D721Med (cell line): ENCODE results near the gene ZNF619.
"Not testable (repeated sequence)": the region's sequence is repeated elsewhere in the genome, so short reads cannot be mapped to it uniquely, and the experiment has no call there.

Experiments
- DNase-seq: peaks from one replicate; pipeline ENCODE4 v3.0.0; 2011; ENCODE audit warnings: low spot score; ENCODE audit not compliant: insufficient read length
- FAIRE-seq: peaks from 2 replicates; lab custom pipeline; 2011; peaks lifted over from hg19 to GRCh38; lab: Jason Lieb, UNC
- CTCF ChIP-seq: IDR thresholded peaks from 2 replicates; pipeline ENCODE4 v1.5.1; 2012; ENCODE audit warnings: mild to moderate bottlenecking, control low read depth; ENCODE audit not compliant: insufficient read depth; ENCODE audit errors: missing control alignments

The ZNF619 gene

GRCh38 chr3:40456940-40457823, 19.7 kb upstream of the ZNF619 start, which contains the start of gene RPL14:
Gene RPL14, plus strand, starts transcription at chr3:40457339. Its CDS starts 133 bp downstream, at chr3:40457472.
- no peak for FAIRE-seq
- TF ChIP-seq CTCF: no peak
- peak; percentile 92 for DNase-seq

GRCh38 chr3:40458473-40458872, 18.4 kb upstream of the ZNF619 start:
- FAIRE-seq (no peak), DNase-seq (no peak)
- TF ChIP-seq CTCF: no peak

- DNase-seq, FAIRE-seq: not testable (repeated sequence)
Measured at GRCh38 chr3:40460481-40460880, 16.4 kb upstream of the ZNF619 start.

GRCh38 chr3:40461161-40461560, 15.8 kb upstream of the ZNF619 start:
- DNase-seq (no peak), FAIRE-seq (no peak)
- no peak for TF ChIP-seq CTCF

- DNase-seq, FAIRE-seq: not testable (repeated sequence)
Measured at GRCh38 chr3:40462838-40463237, 14.1 kb upstream of the ZNF619 start.

- no peak for TF ChIP-seq CTCF
- DNase-seq (no peak), FAIRE-seq (no peak)
Measured at GRCh38 chr3:40463579-40463978, 13.3 kb upstream of the ZNF619 start.

GRCh38 chr3:40464339-40465110, 12.4 kb upstream of the ZNF619 start:
- no peak for TF ChIP-seq CTCF
- no peak for FAIRE-seq
- DNase-seq: no peak

GRCh38 chr3:40465111-40465407, 11.9 kb upstream of the ZNF619 start:
- TF ChIP-seq CTCF: no peak
- DNase-seq (no peak), FAIRE-seq (no peak)
